ENCODE results near the gene C1QTNF6.
"Not testable (repeated sequence)": the region's sequence is repeated elsewhere in the genome, so short reads cannot be mapped to it uniquely, and the experiment has no call there.

Gene C1QTNF6

DNA sequence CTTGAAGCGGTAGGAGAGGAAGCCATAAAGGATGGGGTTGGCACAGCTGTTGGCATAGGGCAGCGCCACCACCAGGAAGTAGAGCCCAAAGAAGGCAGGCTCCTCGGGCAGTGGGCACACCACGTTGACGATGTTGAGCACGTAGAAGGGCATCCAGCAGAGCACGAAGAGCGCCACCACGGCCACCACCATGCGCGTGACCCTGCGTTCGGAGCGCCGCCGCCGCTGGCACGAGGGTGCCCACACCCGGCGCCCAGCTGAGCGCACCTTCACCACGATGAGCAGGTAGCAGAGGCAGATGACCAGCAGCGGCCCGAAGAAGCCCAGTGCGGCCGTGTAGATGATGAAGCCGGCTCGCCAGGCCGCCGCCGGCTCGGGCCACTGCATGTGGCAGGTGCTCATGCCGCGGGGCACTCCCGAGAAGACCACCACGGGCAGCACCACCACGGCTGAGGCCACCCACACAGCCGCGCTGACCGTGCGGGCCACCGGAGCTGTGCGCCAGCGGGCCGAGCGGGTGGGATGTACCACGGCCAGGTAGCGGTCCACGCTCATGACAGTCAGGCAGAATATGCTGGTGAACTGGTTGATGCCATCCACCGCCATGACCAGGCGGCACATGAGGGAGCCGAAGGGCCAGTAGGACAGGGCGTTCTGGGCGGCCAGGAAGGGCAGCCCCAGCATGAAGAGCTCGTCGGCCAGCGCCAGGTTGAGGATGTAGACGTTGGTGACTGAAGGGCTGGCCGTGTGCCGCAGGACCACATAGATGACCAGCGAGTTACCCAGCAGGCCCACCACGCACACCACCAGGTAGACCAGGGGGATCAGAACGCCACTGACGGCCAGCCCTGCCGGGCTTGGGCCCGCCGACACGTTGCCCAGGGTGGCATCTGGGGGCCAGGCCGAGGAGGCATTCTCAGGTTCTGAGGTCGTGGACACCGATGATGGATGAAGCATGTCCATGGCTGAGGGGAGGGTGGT, 19.1 kb upstream of the C1QTNF6 start:
- no peak for DNase-seq (ENCODE audit: low read depth)

GRCh38 chr22:37206118-37206840, 18.2 kb upstream of the C1QTNF6 start:
- DNase-seq (ENCODE audit: low read depth) = no peak

GRCh38 chr22:37205046-37205445, 17.0 kb upstream of the C1QTNF6 start:
- no peak for DNase-seq (ENCODE audit: low read depth)

DNA sequence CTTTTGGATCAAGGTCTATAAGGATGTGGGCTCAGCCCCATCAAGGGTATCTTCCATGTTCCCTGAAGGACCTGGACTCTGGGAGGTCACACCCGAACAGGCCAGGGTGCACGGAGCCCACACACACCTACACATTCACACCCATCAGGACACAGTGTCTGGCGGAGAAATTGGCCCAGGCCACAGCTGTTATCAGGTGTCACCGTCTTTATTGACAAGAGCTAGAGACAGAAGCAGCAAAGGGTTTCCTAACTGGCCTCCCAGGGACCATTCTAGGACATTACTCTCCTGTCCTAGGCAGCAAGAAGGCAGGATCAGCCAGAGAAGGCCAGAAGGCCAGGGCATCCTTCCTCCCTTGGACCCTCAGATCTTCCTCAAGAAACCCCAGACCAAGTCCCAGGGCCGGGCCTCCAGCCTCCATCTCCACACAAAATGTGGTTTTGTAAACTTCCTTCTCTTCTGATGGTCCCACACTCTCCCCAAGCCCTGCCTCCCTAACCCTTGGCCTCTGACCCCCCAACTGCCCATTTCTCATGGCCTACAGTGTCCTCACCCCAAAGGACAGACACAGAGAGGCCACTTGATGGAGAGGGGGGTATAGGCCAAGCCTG, 16.1 kb upstream of the C1QTNF6 start:
- DNase-seq (ENCODE audit: low read depth) = no peak

- no peak for DNase-seq (ENCODE audit: low read depth)
Observed at GRCh38 chr22:37203354-37204044, 15.5 kb upstream of the C1QTNF6 start.

DNA sequence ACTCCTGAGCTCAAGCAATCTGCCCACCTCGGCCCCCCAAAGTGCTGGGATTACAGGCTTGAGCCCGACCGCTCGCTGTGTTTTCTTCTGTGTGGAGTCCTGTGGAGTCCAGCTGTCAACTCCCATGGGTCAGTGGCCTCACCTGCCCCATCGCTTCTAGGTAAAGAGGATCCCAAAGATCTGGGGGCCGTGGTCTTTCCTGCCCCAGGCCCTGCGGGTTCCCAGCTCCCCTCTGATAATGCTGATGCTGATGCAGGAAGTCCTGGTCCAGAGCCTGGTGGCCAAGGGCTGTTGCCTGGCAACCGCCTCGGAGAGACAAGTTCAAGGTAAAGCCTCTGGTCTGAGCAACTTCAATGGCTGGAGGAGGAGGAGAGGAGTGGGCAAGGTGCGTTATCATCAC, 14.7 kb upstream of the C1QTNF6 start:
- no peak for DNase-seq (ENCODE audit: low read depth)

GRCh38 chr22:37202001-37202555, 14.0 kb upstream of the C1QTNF6 start:
- no peak for DNase-seq (ENCODE audit: low read depth)

DNA sequence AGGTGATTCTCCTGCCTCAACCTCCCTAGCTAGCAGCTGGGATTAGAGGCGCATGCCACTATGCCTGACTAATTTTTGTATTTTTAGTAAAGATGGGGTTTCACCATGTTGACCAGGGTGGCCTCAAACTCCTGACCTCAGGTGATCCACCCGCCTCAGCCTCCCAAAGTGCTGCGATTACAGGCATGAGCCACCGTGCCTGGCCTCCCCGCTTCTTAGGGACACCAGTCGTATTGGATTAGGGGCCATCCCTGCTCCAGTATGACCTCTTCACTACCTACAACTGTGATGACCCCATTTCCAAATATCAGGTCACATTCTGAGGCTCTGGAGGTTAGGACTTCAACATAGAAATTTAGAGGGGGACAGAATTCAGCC, 13.4 kb upstream of the C1QTNF6 start:
- DNase-seq (ENCODE audit: low read depth) = not testable (repeated sequence)

- DNase-seq (ENCODE audit: low read depth) = no peak
Observed at GRCh38 chr22:37199760-37200108, 11.7 kb upstream of the C1QTNF6 start.

DNA sequence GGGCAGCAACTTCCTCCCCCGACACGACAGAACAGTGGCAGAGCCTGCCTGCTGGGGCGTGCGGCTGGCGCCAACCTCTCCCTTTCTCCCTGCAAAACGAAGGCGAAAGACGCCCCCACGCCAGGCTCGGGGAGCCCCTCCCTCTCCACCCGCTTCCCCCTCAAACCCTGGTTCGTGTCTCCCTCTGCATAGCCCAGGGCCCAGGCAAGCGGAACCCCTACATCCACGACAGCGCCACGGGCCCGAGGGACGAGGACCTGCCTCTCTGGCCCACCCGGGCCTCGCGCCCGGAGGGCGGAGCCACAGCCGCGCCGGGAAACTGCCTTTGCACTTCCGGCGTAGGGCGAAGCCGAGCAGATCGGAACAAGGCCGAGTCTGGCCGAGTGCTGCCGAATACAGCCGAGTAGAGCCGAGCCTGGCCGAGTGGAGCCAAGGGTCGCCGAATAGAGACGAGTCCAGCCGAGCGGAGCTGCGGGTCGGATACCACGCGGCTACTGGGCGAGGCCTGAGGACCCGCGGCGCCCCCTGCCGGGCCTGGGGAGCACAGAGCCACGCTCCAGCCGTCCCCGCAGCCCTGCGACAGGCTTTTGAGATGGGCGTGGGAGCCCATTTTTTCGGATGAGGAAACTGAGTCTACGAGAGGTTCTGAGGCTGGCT, 11.2 kb upstream of the C1QTNF6 start:
- DNase-seq (ENCODE audit: low read depth) = peak; percentile 99

DNA sequence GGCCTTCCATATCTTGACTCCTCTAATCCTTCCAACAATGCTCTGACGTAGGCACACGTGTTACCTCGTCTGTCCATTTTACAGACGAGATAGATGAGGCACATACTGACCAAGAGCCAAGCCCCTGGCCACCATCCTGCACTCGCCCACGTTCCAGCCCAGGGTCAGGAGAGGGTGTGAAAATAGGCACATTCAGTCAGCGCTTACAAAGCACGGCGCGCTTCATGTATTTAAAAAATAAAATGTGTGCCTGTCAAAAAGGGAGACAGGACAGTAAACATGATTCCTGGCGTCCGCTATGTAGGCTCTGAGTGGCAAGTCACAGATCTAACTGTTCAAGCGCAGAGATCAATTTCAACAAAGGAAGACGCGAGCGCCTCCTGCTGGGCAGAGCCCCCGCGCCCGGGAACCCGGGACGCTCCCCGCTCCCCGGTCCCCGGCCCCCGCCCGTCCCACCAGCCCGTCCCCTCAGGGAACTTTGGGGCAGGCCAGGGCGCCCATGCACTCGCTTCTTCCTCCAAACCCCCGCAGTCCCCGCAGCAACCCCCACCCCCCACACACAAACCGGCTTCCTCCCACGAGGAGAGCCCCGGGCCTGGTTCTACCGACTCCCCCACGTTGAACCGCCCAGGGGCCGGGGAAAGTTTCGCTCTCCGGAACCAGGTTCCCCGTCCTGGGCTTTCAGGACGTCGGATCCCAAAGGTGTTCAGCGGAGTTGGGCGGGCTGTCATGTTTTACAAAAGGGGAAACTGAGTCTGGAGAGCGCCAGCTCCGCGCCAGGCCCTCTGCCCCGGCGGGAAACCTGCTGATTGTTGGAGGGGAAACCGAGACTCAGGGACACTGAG, 10.4 kb upstream of the C1QTNF6 start:
- peak; percentile 90 for DNase-seq (ENCODE audit: low read depth)

GRCh38 chr22:37197451-37198257, 9.6 kb upstream of the C1QTNF6 start:
- no peak for DNase-seq (ENCODE audit: low read depth)

DNA sequence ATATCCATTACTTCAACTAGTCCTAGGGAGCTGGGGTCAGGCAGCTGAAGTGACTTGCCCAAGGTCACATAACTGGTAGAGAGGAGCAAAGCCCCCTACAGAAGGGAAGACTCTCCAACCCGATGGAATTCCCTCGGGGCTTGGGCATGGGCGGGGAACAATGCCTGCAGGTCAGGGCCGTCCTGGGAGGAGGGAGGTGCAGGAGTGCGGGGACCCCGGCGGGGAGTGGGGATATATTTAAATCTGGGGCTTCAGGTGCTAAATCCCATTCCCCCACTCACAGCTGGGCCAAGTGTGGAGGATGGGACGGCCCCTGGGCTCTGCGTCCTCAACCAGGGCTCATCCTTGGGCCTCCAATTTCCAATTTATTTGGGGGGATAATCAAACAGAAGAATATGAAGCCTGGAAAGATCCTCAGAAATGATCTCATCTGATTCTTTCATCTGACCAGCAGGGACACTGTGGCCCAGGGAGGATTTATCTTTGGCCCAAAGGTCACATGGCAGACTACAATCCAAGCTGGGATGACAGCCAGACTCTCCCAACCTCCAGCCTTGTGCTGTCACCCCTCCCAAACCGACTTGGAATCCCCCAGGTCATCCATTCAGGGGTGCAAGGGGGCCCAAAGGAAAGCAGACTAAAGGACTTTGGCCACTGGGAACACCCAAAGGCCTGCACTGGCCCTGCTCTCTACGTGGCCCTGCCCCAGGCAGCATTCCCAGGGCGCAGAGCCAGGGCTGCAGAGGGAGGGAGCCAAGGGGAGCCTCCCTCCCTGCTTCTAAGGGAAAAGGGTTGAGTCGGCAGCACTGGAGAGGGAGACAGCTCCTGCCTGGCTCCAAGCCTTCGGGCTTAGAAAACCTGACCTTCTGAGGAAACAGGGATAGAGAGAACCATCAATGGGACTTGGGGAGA, 8.7 kb upstream of the C1QTNF6 start:
- no peak for DNase-seq (ENCODE audit: low read depth)

GRCh38 chr22:37195921-37196320, 7.9 kb upstream of the C1QTNF6 start:
- no peak for DNase-seq (ENCODE audit: low read depth)

DNA sequence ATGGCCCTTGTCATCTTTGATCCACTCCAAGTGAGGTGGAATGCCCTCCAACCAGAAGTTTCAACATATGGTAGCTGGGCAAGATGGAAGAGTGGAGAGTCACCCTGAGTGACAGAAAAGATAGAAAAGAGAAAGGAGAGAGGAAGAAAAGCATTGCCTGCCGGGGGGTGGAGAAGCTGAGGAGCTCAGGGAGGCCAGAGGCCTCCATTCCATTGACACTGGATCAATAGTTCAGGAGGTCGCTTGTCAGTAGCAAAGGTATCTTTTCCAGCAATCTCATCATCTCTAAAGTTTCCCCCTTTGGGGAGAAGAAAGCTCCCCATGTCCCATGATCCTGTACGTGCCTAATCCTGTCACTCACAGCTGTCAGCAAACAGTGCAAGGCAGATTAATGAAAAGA, 6.7 kb upstream of the C1QTNF6 start:
- DNase-seq (ENCODE audit: low read depth) = no peak

DNA sequence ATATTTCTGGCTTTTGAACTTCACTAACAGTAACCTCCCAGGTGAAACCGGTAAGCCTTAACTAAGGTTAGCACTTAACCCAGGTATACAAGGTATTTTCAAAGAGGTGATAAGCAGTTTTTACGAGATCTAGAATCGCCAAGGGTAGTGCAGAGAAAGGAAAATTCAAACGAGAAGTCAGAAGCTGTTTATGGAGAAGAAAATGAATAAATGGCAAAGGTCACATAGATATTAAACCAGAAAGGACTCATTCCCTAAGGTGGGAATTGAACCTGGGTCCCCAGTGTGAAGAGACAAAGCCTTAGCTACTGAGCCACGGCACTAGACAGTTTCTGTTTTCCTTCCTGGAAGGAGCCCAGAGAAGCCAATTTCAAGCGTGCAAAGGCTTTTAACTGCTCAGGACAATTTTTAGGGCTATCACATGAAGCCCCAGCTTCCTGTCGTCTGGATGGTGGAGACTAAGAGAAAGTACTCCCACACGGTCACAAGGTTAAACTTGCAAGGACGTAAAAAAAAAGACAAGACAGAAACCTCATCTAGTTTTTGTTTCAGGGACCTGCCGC, 5.7 kb upstream of the C1QTNF6 start:
- peak; percentile 19 for DNase-seq (ENCODE audit: low read depth)

- no peak for DNase-seq (ENCODE audit: low read depth)
Observed at GRCh38 chr22:37192741-37193140, 4.7 kb upstream of the C1QTNF6 start.

DNA sequence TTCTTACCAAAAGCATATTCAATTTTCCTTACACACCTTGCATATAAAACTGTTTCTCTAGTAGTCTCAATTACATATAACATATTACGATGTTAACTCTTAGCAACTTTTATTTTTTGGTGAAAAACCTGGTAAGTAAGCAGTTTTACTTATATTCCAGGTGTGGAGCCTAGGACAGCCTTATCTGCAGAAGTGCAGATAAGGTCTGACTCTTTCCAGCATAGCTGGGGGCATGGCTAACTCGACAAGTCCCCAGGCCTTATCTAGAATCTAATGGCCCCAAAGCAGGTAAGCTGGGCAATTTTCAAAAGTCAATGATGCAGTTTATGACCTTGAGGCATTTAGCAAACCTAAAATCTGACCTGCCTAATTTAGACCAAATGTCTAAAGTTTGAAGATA, 4.2 kb upstream of the C1QTNF6 start:
- DNase-seq (ENCODE audit: low read depth) = no peak

All from activated gamma-delta T cell treated with anti-CD3 and anti-CD28 coated beads, Interleukin-2, amount 50 U/mL, for 16 hours (primary cell).